Activated CD4-positive, alpha-beta T cell treated with anti-CD3 and anti-CD28 coated beads for 36 hours (primary cell): ENCODE results near the gene CALCOCO2. TPM values are rescaled to one million over a fixed set of nuclear protein-coding genes. Genes with fewer than 3 reads are reported as not detected.
"Not testable (repeated sequence)": the region's sequence is repeated elsewhere in the genome, so short reads cannot be mapped to it uniquely, and the experiment has no call there.

Experiments
- ATAC-seq: fragments of 200-7000 bp; cut with Tn5 transposase; one replicate; pipeline ENCODE4 v1.10.0; 2021; ENCODE audit warnings: mild to moderate bottlenecking, moderate library complexity
- CTCF ChIA-PET: fragments of 350-600 bp; sonication (Branson Sonifier 250); formaldehyde crosslinking; loops from one replicate; lab custom pipeline; 2021; ENCODE audit warnings: antibody characterized with exemption; lab: Charles Lee
- POLR2A ChIA-PET: fragments of 350-600 bp; sonication (Branson Sonifier 250); formaldehyde crosslinking; loops from one replicate; lab custom pipeline; 2021; ENCODE audit warnings: antibody characterized with exemption, inconsistent platforms; lab: Charles Lee
- DNase-seq: peaks from one replicate; pipeline ENCODE4 v3.0.0-alpha.2; 2020
- H3K27ac Mint-ChIP-seq: one replicate; pipeline ENCODE4 v1.8.0; 2021; ENCODE audit warnings: mixed read lengths
- H3K27me3 Mint-ChIP-seq: one replicate; pipeline ENCODE4 v1.8.0; 2021; ENCODE audit warnings: mixed read lengths
- H3K36me3 Mint-ChIP-seq: one replicate; pipeline ENCODE4 v1.8.0; 2021; ENCODE audit warnings: low read depth, mixed read lengths
- H3K4me1 Mint-ChIP-seq: one replicate; pipeline ENCODE4 v1.8.0; 2021; ENCODE audit warnings: mixed read lengths
- H3K4me3 Mint-ChIP-seq: one replicate; pipeline ENCODE4 v1.8.0; 2021; ENCODE audit warnings: mild to moderate bottlenecking, moderate library complexity, mixed read lengths
- H3K9me3 Mint-ChIP-seq: one replicate; pipeline ENCODE4 v1.8.0; 2021; ENCODE audit warnings: low read depth, mixed read lengths
- intact Hi-C, 2 experiments: fragments of 100-400 bp; cut with DNase I in 1 of 2; cut with micrococcal nuclease in 1 of 2; formaldehyde crosslinking; loops; one replicate each; pipeline versions ENCODE4 v1.14.2 to v1.15.1; 2022 to 2024; cut with DNase I, micrococcal nuclease
- total RNA-seq, 2 experiments: library from RNA; stranded (reverse); gene quantifications; one replicate each; pipeline ENCODE4 v1.2.3, GENCODE V29; 2021

The CALCOCO2 gene
- total RNA-seq, 2 experiments from 2014 or later: 66.7 to 102 TPM

DNA sequence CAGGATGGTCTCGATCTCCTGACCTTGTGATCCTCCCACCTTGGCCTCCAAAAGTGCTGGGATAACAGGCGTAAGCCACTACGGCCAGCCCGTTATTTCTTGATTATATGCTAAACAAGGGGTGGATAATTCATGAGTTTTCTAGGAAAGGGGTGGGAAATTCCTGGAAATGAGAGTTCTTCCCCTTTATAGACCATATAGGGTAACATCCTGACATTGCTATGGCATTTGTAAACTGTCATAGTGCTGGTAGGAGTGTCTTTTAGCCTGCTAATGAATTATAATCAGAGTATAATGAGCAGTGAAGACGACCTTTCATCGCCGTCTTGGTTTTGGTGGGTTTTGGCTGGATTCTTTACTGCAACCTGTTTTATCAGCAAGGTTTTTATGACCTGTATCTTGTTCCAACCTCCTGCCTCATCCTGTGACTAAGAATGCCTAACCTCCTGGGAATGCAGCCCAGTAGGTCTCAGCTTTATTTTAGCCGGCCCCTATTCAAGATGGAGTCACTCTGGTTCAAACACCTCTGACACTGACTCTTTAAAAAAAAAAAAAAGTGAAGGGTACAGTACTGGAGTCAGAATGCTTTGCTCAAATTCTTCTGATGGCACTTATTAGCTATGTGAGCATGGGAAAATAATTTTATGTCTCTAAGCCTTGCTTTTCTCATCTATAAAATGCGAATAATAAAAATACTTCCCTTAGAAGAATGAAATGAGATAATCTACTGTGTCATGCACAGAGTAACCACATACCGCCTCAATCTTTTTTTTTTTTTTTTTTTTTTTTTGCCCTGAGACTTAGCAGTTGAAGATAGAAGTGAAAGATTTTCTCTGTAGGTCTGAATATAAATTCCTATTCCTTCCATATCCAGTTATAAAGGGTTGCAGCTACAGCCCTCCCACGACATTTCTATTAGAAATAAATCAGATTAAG lies 5.1 kb upstream of the CALCOCO2 start:
- intact Hi-C loops: no loop called here
- H3K4me1 Mint-ChIP-seq: peaks cover 5% of the 10 kb centered on the region
- H3K9me3 Mint-ChIP-seq: no peaks in the 10 kb centered on the region
- H3K4me3 Mint-ChIP-seq: no peak overlapping the region
- peaks cover 5% of the 10 kb centered on the region for H3K27me3 Mint-ChIP-seq
- H3K36me3 Mint-ChIP-seq: no peaks in the 10 kb centered on the region
- H3K27ac Mint-ChIP-seq: no peak overlapping the region
- ATAC-seq: no peak
- ChIA-PET CTCF (interaction anchor here (0.6 to 2.6 kb wide), 5 partner anchors 10 to 101 kb away, joined by 3 to 11 read pairs (median 3); no protein-coding TSS in a partner anchor), POLR2A (no interaction called here)
- no peak for DNase-seq

DNA sequence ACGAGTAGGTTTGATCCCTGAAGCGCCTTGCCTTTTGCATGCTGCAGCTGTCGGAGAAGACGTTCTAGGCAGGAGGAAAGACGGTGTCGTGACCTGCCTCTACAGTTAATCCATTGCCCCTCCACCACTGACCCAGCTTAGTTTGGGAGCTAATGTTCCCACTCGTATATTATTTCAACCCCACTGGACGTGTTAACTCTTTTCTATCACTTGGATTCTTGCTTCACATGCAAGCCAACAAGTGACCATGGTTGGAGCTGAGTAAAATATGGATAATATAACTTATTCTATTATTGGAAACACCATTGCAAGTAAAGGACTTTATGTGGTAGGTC lies 681 bp downstream of the CALCOCO2 start:
- Mint-ChIP-seq H3K27ac (peak overlapping the region; percentile 81), H3K4me1 (peaks cover 51% of the 10 kb centered on the region)
- CTCF ChIA-PET: interaction anchor here (0.8 to 2.9 kb wide), 5 partner anchors 14 to 53 kb away, joined by 3 to 12 read pairs (median 6); partner anchors contain the start of gene TTLL6

DNA sequence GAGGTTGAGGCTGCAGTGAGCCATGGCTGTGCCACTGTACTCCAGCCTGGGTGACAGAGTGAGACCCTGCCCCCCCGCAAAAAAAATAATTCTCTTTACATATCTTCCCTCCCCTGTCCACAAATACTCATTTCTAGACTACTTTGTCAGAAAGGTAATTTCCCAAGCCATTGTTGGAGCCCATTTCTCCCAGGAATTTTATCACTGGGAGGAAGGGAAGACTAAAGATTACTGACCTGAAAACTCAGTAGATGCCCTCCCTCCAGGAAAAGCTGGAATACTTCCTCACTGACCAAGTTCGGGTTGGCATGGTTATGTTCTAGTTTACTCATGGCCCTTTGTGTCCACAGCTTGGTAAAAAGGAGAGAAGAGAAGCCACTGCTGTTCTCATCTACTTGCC lies 4.1 kb downstream of the CALCOCO2 start:
- Mint-ChIP-seq H3K27ac (no peak overlapping the region), H3K4me3 (no peak overlapping the region), H3K27me3 (peaks cover 2% of the 10 kb centered on the region), H3K4me1 (peaks cover 79% of the 10 kb centered on the region), H3K9me3 (no peaks in the 10 kb centered on the region), H3K36me3 (peaks cover 7% of the 10 kb centered on the region)
- intact Hi-C loops: loop anchor here in 1 of 2 experiments (5.0 kb wide), 1 partner anchor 728 kb away; the partner anchor contains the start of gene SNX11
- DNase-seq: no peak
- POLR2A ChIA-PET: no interaction called here
- CTCF ChIA-PET: interaction anchor here (0.6 to 2.7 kb wide), 11 partner anchors 9 to 733 kb away, joined by 3 to 11 read pairs (median 5); no protein-coding TSS in a partner anchor
- no peak for ATAC-seq

More for the DNA sequence above, 681 bp downstream of the CALCOCO2 start:
- peaks cover 2% of the 10 kb centered on the region for H3K27me3 Mint-ChIP-seq
- POLR2A ChIA-PET: interaction anchor here (0.6 kb wide), 1 partner anchor 109 kb away, joined by 4 read pairs; no protein-coding TSS in a partner anchor
- DNase-seq (no peak), ATAC-seq (no peak)
- intact Hi-C loops: loop anchor here (1.0 to 5.0 kb wide), 8 partner anchors 10 to 724 kb away; partner anchors contain the start of genes ATP5MC1 (in 2 of the 2), SNF8 (in 1 of the 2), SNX11 (in 1 of the 2) and TTLL6 (in 1 of the 2)
- H3K9me3 Mint-ChIP-seq: no peaks in the 10 kb centered on the region
- H3K36me3 Mint-ChIP-seq: peaks cover 7% of the 10 kb centered on the region
- peak overlapping the region; percentile 84 for H3K4me3 Mint-ChIP-seq

DNA sequence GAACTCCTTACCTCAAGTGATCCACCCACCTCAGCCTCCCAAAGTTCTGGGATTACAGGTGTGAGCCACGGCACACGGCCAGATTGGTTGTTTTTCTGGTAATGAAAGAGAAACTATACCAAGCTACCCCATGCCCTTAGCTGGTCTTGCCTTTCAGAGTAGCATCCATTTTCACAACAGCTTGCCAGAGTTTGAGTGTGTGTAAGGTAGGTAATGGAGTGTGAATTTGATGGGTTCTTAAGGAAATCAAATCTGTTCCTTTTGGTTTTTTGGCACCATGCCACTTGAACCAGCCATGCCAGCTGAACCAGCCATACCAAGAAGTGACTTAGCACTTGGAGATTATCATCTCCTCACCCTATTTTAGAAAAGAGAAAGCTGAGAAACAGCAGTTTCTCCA lies 5.1 kb downstream of the CALCOCO2 start:
- Mint-ChIP-seq H3K36me3 (peaks cover 7% of the 10 kb centered on the region), H3K27me3 (peaks cover 2% of the 10 kb centered on the region), H3K9me3 (no peaks in the 10 kb centered on the region), H3K27ac (no peak overlapping the region), H3K4me1 (peaks cover 87% of the 10 kb centered on the region), H3K4me3 (no peak overlapping the region)
- DNase-seq: peak; percentile 23
- CTCF ChIA-PET: interaction anchor here (0.6 to 2.7 kb wide), 14 partner anchors 11 to 169 kb away, joined by 3 to 11 read pairs (median 4); no protein-coding TSS in a partner anchor
- POLR2A ChIA-PET: no interaction called here
- ATAC-seq: no peak
- intact Hi-C loops: no loop called here

DNA sequence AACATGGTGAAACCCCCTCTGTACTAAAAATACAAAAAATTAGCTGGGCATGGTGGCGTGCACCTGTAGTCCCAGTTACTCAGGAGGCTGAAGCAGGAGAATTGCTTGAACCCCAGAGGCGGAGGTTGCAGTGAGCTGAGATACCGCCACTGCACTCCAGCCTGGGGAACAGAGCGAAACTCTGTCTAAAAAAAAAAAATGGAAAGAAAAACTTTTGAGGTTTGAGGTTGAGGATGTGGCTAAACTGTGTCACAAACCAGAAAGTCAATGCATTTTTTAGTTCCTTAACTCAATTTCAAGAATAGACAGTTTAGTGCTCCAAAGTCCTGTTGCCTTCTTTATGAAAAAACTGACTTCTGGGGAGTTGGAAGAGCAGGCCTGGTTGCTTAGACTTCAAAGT lies 6.6 kb downstream of the CALCOCO2 start:
- intact Hi-C loops, H3K27me3 Mint-ChIP-seq, H3K9me3 Mint-ChIP-seq, POLR2A ChIA-PET, H3K27ac Mint-ChIP-seq: not testable (repeated sequence)
- peaks cover 89% of the 10 kb centered on the region for H3K4me1 Mint-ChIP-seq
- ATAC-seq (peak; percentile 24), DNase-seq (peak; percentile 27)
- H3K4me3 Mint-ChIP-seq: peak overlapping the region; percentile 52
- peaks cover 10% of the 10 kb centered on the region for H3K36me3 Mint-ChIP-seq
- CTCF ChIA-PET: interaction anchor here (0.6 to 0.8 kb wide), 2 partner anchors 48 to 389 kb away, joined by 3 read pairs; no protein-coding TSS in a partner anchor

DNA sequence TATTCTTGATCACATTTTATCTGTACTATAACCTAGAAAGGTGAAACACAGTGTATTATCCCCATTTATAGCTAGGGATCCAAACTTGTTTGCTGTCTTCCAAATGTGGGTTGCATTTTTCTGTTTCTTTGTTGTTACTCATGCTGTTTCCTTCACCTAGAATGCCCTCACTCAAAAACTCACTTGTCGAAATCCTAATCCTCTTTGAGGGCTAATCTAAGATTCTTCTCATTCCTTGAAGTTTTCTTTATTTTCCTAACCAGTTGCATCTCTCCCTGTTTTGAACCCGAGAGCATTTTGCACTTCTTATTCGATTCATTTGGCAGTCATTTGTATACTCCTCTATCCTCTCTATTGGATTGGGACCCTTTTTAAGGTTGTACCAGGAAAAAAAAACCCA lies 9.6 kb downstream of the CALCOCO2 start:
- DNase-seq: no peak
- CTCF ChIA-PET: interaction anchor here (0.5 to 1.3 kb wide), 4 partner anchors 25 to 677 kb away, joined by 3 to 8 read pairs (median 4); no protein-coding TSS in a partner anchor
- POLR2A ChIA-PET: no interaction called here
- H3K4me1 Mint-ChIP-seq: peaks cover 67% of the 10 kb centered on the region
- H3K36me3 Mint-ChIP-seq: peaks cover 19% of the 10 kb centered on the region
- intact Hi-C loops: loop anchor here (2.0 kb wide), 3 partner anchors 26 to 502 kb away; no protein-coding TSS in a partner anchor
- no peaks in the 10 kb centered on the region for H3K9me3 Mint-ChIP-seq
- H3K27me3 Mint-ChIP-seq: peaks cover 2% of the 10 kb centered on the region
- H3K27ac Mint-ChIP-seq: no peak overlapping the region
- no peak for ATAC-seq
- H3K4me3 Mint-ChIP-seq: no peak overlapping the region

DNA sequence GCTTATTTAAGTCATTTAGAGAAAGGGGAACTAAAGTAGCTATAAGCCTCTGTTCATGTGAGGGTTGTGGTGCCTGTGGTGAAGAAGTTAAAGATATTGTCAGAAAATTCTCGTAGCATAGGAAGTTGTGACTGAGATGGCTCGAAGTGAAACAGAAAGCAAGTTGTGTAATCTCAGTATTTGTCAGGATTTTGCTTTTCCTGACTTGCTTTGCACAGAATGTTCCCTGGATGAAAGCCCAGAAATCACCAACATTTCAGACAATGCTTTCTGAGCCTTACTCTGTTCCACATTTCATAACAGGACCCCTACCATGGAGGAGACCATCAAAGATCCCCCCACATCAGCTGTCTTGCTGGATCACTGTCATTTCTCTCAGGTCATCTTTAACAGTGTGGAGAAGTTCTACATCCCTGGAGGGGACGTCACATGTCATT lies 10.6 kb downstream of the CALCOCO2 start:
- DNase-seq (peak; percentile 64), ATAC-seq (peak; percentile 92)
- peaks cover under 1% of the 10 kb centered on the region for H3K27me3 Mint-ChIP-seq
- H3K36me3 Mint-ChIP-seq: peaks cover 16% of the 10 kb centered on the region
- ChIA-PET POLR2A (interaction anchor here (0.6 kb wide), 2 partner anchors 36 to 51 kb away, joined by 3 to 4 read pairs; no protein-coding TSS in a partner anchor), CTCF (interaction anchor here (0.6 to 1.3 kb wide), 11 partner anchors 10 to 506 kb away, joined by 3 to 8 read pairs (median 3); partner anchors contain the start of genes ATP5MC1 and HOXB13)
- peak overlapping the region; percentile 27 for H3K4me3 Mint-ChIP-seq
- no peaks in the 10 kb centered on the region for H3K9me3 Mint-ChIP-seq
- H3K4me1 Mint-ChIP-seq: peaks cover 57% of the 10 kb centered on the region
- intact Hi-C loops: loop anchor here (1.0 to 2.0 kb wide), 5 partner anchors 10 to 501 kb away; partner anchors contain the start of gene CALCOCO2 (in 2 of the 2)
- H3K27ac Mint-ChIP-seq: peak overlapping the region; percentile 51

DNA sequence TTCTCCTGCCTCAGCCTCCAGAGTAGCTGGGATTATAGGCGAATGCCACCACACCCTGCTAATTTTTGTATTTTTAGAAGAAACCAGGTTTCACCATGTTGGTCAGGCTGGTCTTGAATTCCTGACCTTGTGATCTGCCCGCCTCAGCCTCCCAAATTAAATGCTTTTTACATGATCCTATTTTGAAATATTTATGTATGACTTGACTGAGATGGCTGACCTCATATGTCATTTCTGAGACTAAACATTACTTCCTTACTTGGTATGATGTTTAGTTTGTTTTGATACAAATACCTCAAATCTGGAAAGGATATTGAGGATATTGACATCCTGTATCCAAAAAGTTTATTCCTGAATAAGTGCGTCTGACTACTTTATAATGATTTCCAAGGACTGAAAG lies 11.9 kb downstream of the CALCOCO2 start:
- ChIA-PET CTCF (interaction anchor here (0.6 to 2.8 kb wide), 7 partner anchors 8 to 281 kb away, joined by 3 to 10 read pairs (median 4); no protein-coding TSS in a partner anchor), POLR2A (interaction anchor here (0.6 kb wide), 1 partner anchor 19 kb away, joined by 3 read pairs; no protein-coding TSS in a partner anchor)
- no peak overlapping the region for H3K27ac Mint-ChIP-seq
- H3K9me3 Mint-ChIP-seq: no peaks in the 10 kb centered on the region
- intact Hi-C loops: no loop called here
- no peak for ATAC-seq
- H3K4me3 Mint-ChIP-seq: no peak overlapping the region
- H3K36me3 Mint-ChIP-seq: peaks cover 21% of the 10 kb centered on the region
- no peaks in the 10 kb centered on the region for H3K27me3 Mint-ChIP-seq
- H3K4me1 Mint-ChIP-seq: peaks cover 45% of the 10 kb centered on the region
- DNase-seq: no peak

DNA sequence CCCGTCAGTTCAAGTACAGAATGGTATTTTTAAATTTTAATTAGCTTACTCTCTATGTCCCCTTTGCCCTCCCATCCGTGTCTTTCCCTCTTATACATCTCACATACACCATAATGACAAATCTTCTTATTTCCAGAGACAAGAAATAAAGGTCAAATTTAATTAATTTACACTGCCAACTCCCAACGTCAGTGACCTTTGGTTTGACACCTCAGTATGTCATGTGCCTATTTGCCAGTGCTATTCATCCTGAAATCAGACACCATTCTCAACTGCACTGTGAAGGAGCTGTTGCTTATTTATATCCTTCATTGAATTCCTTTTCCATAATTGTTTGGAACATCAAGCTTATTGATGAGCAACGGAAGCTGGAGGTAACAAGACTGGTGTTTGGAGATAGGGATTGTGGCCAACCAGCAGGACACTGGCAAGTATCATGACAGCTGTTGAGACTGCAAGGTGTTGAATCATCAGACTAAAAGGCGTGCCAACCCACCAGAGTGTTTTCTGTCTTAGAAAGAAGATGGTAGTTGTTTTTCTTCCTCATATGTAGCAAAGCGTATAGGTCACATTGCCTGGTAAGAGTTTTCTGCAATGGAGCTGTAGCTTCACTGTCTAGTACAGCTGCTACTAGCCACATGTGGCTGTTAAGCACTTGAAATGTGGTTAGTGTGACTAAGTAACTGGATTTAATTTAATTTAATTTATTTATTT lies 12.5 kb downstream of the CALCOCO2 start:
- Mint-ChIP-seq H3K36me3 (peaks cover 24% of the 10 kb centered on the region), H3K9me3 (no peaks in the 10 kb centered on the region), H3K27me3 (no peaks in the 10 kb centered on the region), H3K4me1 (peaks cover 39% of the 10 kb centered on the region), H3K27ac (no peak overlapping the region), H3K4me3 (no peak overlapping the region)
- DNase-seq (no peak), ATAC-seq (no peak)
- intact Hi-C loops: no loop called here
- ChIA-PET CTCF (interaction anchor here (0.9 to 2.8 kb wide), 6 partner anchors 9 to 280 kb away, joined by 3 to 10 read pairs (median 4); no protein-coding TSS in a partner anchor), POLR2A (interaction anchor here (0.6 kb wide), 1 partner anchor 18 kb away, joined by 3 read pairs; no protein-coding TSS in a partner anchor)

DNA sequence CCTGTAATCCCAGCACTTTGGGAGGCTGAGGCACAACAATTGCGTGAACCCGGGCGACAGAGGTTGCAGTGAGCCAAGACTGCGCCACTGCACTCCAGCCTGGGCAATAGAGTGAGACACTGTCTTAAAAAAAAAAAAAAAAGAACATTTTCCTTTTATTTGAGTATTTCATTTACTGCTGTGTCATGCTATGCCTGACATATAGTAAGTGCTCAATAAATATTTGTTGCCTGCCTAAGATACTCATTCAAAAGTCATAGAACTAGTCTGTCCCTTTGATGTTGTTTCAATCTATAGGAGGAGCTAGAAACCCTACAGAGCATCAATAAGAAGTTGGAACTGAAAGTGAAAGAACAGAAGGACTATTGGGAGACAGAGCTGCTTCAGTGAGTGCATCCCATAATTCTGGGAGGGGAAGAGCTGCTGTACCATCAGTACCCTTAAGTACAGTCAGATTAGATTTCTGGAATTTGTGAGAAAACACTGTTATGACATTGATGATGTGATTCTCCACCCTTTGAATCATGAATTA lies 20.0 kb downstream of the CALCOCO2 start:
- Mint-ChIP-seq H3K4me3 (no peak overlapping the region), H3K27me3 (no peaks in the 10 kb centered on the region), H3K36me3 (peaks cover 53% of the 10 kb centered on the region), H3K27ac (no peak overlapping the region), H3K4me1 (peaks cover 2% of the 10 kb centered on the region), H3K9me3 (no peaks in the 10 kb centered on the region)
- DNase-seq: no peak
- intact Hi-C loops: no loop called here
- no peak for ATAC-seq
- CTCF ChIA-PET: interaction anchor here (0.6 to 4.0 kb wide), 6 partner anchors 9 to 514 kb away, joined by 3 to 11 read pairs (median 4); partner anchors contain the start of gene TTLL6
- POLR2A ChIA-PET: no interaction called here
